GM23338 (cell line): ENCODE data around the gene SASH1. TPM values are rescaled to one million over a fixed set of nuclear protein-coding genes. Genes with fewer than 3 reads are reported as not detected.
"Not testable (repeated sequence)": the region's sequence is repeated elsewhere in the genome, so short reads cannot be mapped to it uniquely, and the experiment has no call there.

Source experiments
- ATAC-seq: fragments of 200-7000 bp; cut with Tn5 transposase; 3 replicates; pipeline ENCODE4 v1.9.1; 2020
- DNase-seq: peaks from one replicate; pipeline ENCODE4 v3.0.0-alpha.2; 2015; ENCODE audit warnings: low spot score
- H2AFZ ChIP-seq: fragments of 200-600 bp; sonication (generic); 2 replicates; pipeline ENCODE4 v1.8.0; 2016; ENCODE audit warnings: antibody characterized with exemption, mild to moderate bottlenecking, moderate library complexity
- H3F3A ChIP-seq: fragments of 200-600 bp; sonication (generic); replicated peaks from 2 replicates; pipeline ENCODE4 v1.8.0; 2017; ENCODE audit warnings: antibody characterized with exemption, mixed run types, low read depth
- H3K27ac ChIP-seq: fragments of 200-600 bp; sonication (generic); 2 replicates; pipeline ENCODE4 v1.6.1; 2016; ENCODE audit warnings: low read depth
- H3K27me3 ChIP-seq: fragments of 200-600 bp; sonication (generic); 2 replicates; pipeline ENCODE4 v1.8.0; 2016; ENCODE audit warnings: mild to moderate bottlenecking, mixed run types, moderate library complexity; ENCODE audit not compliant: insufficient read depth
- H3K36me3 ChIP-seq: fragments of 200-600 bp; sonication (generic); 2 replicates; pipeline ENCODE4 v1.8.0; 2016; ENCODE audit warnings: mild to moderate bottlenecking; ENCODE audit not compliant: insufficient read depth
- H3K4me1 ChIP-seq: fragments of 200-600 bp; sonication (generic); 2 replicates; pipeline ENCODE4 v1.8.0; 2016; ENCODE audit warnings: mild to moderate bottlenecking, moderate library complexity; ENCODE audit not compliant: insufficient read depth
- H3K4me2 ChIP-seq: fragments of 200-600 bp; sonication (generic); 2 replicates; pipeline ENCODE4 v1.7.1; 2017; ENCODE audit warnings: mixed run types
- H3K4me3 ChIP-seq: fragments of 200-600 bp; sonication (generic); 2 replicates; pipeline ENCODE4 v1.6.1; 2016; ENCODE audit warnings: mixed run types
- H3K79me2 ChIP-seq: fragments of 200-600 bp; sonication (generic); replicated peaks from 2 replicates; pipeline ENCODE4 v1.8.0; 2017; ENCODE audit warnings: mild to moderate bottlenecking; ENCODE audit not compliant: insufficient read depth
- H3K9me2 ChIP-seq: fragments of 200-600 bp; sonication (generic); 2 replicates; pipeline ENCODE4 v1.8.0; 2017; ENCODE audit not compliant: insufficient read depth
- H4K20me1 ChIP-seq: fragments of 200-600 bp; sonication (generic); replicated peaks from 2 replicates; pipeline ENCODE4 v1.8.0; 2017; ENCODE audit warnings: mild to moderate bottlenecking; ENCODE audit not compliant: insufficient read depth
- H3K27ac Mint-ChIP-seq: 2 replicates; pipeline ENCODE4 v1.8.0; 2020; ENCODE audit warnings: inconsistent platforms, mild to moderate bottlenecking, moderate library complexity, mixed read lengths
- H3K27me3 Mint-ChIP-seq: 3 replicates; pipeline ENCODE4 v1.8.0; 2022; ENCODE audit warnings: low read depth, mild to moderate bottlenecking, moderate library complexity, mixed read lengths, inconsistent platforms; ENCODE audit not compliant: insufficient read depth, poor library complexity
- H3K36me3 Mint-ChIP-seq: 3 replicates; pipeline ENCODE4 v1.8.0; 2021; ENCODE audit warnings: low read depth, mild to moderate bottlenecking, inconsistent platforms, moderate library complexity, mixed read lengths
- H3K4me1 Mint-ChIP-seq: 3 replicates; pipeline ENCODE4 v1.8.0; 2020; ENCODE audit warnings: mild to moderate bottlenecking, inconsistent platforms, mixed read lengths
- H3K4me3 Mint-ChIP-seq: 3 replicates; pipeline ENCODE4 v1.8.0; 2021; ENCODE audit warnings: moderate library complexity, mild to moderate bottlenecking, inconsistent platforms, mixed read lengths
- H3K9me3 Mint-ChIP-seq: 3 replicates; pipeline ENCODE4 v1.8.0; 2020; ENCODE audit warnings: moderate library complexity, mild to moderate bottlenecking, inconsistent platforms, mixed read lengths
- CREB1 ChIP-seq: fragments of 250-450 bp; sonication (Bioruptor Pico); IDR thresholded peaks from 2 replicates; pipeline ENCODE4 v1.5.0; 2020; ENCODE audit warnings: low read depth, mild to moderate bottlenecking, moderate library complexity
- EZH2 ChIP-seq: fragments of 200-600 bp; sonication (generic); IDR thresholded peaks from one replicate; pipeline ENCODE4 v1.8.0; 2017; ENCODE audit warnings: antibody characterized with exemption, mild to moderate bottlenecking, low read depth; ENCODE audit not compliant: unreplicated experiment
- EZH2phosphoT487 ChIP-seq: fragments of 200-600 bp; sonication (generic); IDR thresholded peaks from one replicate; pipeline ENCODE4 v1.8.1; 2018; ENCODE audit warnings: antibody characterized with exemption; ENCODE audit not compliant: unreplicated experiment
- POLR2AphosphoS5 ChIP-seq: IDR thresholded peaks from 2 replicates; pipeline ENCODE4 v1.6.1; 2016; ENCODE audit warnings: antibody characterized with exemption, low read depth
- STAT1 ChIP-seq: IDR thresholded peaks from one replicate; pipeline ENCODE4 v1.6.1; 2016; ENCODE audit warnings: antibody characterized with exemption; ENCODE audit not compliant: unreplicated experiment
- ZNF114 ChIP-seq: fragments of 250-450 bp; sonication (Bioruptor Pico); IDR thresholded peaks from 2 replicates; pipeline ENCODE4 v1.5.0; 2020; ENCODE audit warnings: mild to moderate bottlenecking, moderate library complexity
- ZNF331 ChIP-seq: fragments of 250-450 bp; sonication (Bioruptor Pico); IDR thresholded peaks from 2 replicates; pipeline ENCODE4 v1.5.0; 2020; ENCODE audit warnings: low read depth, mild to moderate bottlenecking, moderate library complexity
- polyA plus RNA-seq: library from polyadenylated mRNA; unstranded; fragments of >200 nt; fragmentation: Nextera tagmentation; extraction: Ambion mirVana; gene quantifications from 2 replicates; pipeline ENCODE4 v1.2.1, GENCODE V29; 2016
- total RNA-seq: library from RNA; depleted of rRNA; stranded (reverse); fragments of >200 nt; shearing (Covaris generic); gene quantifications from 2 replicates; pipeline ENCODE4 v1.2.3, GENCODE V29; 2014
- TF ChIP-seq, protein P1 (sequence below): IDR thresholded peaks from one replicate; pipeline ENCODE4 v1.6.1; 2018; ENCODE audit warnings: antibody characterized with exemption; ENCODE audit not compliant: unreplicated experiment

The SASH1 gene
- total and polyA plus RNA-seq, 2 experiments from 2014 or later = 8.2 to 30.2 TPM

DNA sequence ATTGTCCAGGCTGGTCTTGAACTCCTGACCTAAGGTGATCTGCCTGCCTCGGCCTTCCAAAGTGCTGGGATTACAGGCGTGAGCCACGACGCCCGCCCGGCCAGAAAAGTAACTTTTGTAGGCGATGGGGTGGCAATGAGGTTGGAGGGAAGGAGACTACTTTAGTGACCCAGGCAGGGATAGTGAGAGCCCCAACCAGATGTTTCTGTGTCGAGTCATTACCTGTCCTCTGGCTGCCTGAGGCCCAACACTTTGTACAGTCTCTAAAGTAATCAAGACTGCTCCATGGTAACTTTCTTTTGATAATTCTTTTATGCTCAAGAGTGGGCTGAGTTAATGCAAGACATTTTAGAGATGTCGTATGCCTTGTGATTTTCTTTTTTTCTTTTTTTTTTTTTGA, 6.8 kb downstream of the SASH1 start:
- no peak overlapping the region for H3K4me3 Mint-ChIP-seq
- ATAC-seq (no peak), DNase-seq (no peak)
- no peak overlapping the region for H3K4me3 ChIP-seq
- H3K27ac Mint-ChIP-seq = no peak overlapping the region; the same call in 1 of the 2 replicates
- peaks cover 77% of the 10 kb centered on the region for H3K79me2 ChIP-seq
- H3K4me1 Mint-ChIP-seq = peaks cover 57% of the 10 kb centered on the region
- H3K36me3 ChIP-seq = no peaks in the 10 kb centered on the region
- H3K9me2 ChIP-seq = no peaks in the 10 kb centered on the region
- no peaks in the 10 kb centered on the region for H3K9me3 Mint-ChIP-seq
- H2AFZ ChIP-seq = no peak overlapping the region
- H3K36me3 Mint-ChIP-seq = peaks cover 6% of the 10 kb centered on the region; the same call in 2 of the 3 replicates
- H4K20me1 ChIP-seq = no peaks in the 10 kb centered on the region
- H3K4me1 ChIP-seq = peaks cover 59% of the 10 kb centered on the region
- no peaks in the 10 kb centered on the region for H3K27me3 ChIP-seq
- TF ChIP-seq, protein P1, sequence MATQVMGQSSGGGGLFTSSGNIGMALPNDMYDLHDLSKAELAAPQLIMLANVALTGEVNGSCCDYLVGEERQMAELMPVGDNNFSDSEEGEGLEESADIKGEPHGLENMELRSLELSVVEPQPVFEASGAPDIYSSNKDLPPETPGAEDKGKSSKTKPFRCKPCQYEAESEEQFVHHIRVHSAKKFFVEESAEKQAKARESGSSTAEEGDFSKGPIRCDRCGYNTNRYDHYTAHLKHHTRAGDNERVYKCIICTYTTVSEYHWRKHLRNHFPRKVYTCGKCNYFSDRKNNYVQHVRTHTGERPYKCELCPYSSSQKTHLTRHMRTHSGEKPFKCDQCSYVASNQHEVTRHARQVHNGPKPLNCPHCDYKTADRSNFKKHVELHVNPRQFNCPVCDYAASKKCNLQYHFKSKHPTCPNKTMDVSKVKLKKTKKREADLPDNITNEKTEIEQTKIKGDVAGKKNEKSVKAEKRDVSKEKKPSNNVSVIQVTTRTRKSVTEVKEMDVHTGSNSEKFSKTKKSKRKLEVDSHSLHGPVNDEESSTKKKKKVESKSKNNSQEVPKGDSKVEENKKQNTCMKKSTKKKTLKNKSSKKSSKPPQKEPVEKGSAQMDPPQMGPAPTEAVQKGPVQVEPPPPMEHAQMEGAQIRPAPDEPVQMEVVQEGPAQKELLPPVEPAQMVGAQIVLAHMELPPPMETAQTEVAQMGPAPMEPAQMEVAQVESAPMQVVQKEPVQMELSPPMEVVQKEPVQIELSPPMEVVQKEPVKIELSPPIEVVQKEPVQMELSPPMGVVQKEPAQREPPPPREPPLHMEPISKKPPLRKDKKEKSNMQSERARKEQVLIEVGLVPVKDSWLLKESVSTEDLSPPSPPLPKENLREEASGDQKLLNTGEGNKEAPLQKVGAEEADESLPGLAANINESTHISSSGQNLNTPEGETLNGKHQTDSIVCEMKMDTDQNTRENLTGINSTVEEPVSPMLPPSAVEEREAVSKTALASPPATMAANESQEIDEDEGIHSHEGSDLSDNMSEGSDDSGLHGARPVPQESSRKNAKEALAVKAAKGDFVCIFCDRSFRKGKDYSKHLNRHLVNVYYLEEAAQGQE = no peak
- no peak for TF ChIP-seq CREB1 (CRISPR knock-in tag)
- TF ChIP-seq STAT1 = no peak
- no peak for TF ChIP-seq POLR2AphosphoS5
- TF ChIP-seq EZH2phosphoT487 = no peak
- no peak for TF ChIP-seq ZNF331 (CRISPR knock-in tag)
- H3K4me2 ChIP-seq = no peak overlapping the region
- H3K27me3 Mint-ChIP-seq = peaks cover 10% of the 10 kb centered on the region
- H3K27ac ChIP-seq = no peak overlapping the region
- no peaks in the 10 kb centered on the region for H3F3A ChIP-seq

DNA sequence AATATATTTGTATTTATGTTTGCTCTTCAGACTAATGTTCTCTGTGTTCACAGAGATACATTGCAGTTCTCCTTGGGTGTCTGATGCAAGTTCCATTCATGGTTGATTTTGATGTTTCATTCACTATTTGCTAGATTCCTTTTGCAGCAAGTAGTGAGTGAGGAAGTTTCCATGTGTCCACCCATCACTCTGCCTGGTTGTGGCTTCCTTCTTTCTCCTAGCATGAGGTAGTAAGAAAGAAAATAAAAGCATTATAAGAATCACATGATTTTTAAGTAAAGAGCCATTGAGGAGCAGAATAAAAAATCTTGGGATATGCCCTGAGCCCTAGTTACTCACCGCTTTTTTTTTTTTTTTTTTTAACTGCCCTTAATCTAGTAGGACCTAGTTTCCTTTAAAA, 8.7 kb downstream of the SASH1 start:
- no peak for DNase-seq

DNA sequence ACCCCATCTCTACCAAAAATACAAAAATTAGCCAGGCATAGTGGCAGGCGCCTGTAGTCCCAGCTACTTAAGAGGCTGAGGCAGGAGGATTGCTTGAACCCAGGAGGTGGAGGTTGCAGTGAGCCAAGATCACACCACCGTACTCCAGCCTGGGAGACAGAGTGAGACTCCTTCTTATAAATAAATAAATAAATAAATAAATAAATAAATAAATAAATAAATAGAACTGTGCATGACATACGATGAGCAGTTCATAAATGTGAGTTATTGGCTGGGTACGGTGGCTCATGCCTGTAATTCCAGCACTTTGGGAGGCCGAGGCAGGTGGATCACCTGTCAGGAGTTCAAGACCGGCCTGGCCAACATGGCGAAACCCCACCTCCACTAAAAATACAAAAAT, 9.8 kb downstream of the SASH1 start:
- peaks cover 44% of the 10 kb centered on the region for H3K4me1 ChIP-seq
- H3K27me3 ChIP-seq, H3K4me3 ChIP-seq, ATAC-seq, H2AFZ ChIP-seq, H3K9me3 Mint-ChIP-seq, H4K20me1 ChIP-seq, DNase-seq, H3K4me3 Mint-ChIP-seq, H3K36me3 Mint-ChIP-seq, H3K27ac Mint-ChIP-seq, H3K27me3 Mint-ChIP-seq, H3K9me2 ChIP-seq, H3F3A ChIP-seq, H3K27ac ChIP-seq, H3K4me2 ChIP-seq, H3K36me3 ChIP-seq: not testable (repeated sequence)
- H3K79me2 ChIP-seq = peaks cover 87% of the 10 kb centered on the region
- H3K4me1 Mint-ChIP-seq = peaks cover 48% of the 10 kb centered on the region

More for the DNA sequence above, 8.7 kb downstream of the SASH1 start:
- Histone ChIP-seq H3K4me3 (no peak overlapping the region), H3K9me2 (no peaks in the 10 kb centered on the region), H3F3A (no peaks in the 10 kb centered on the region), H2AFZ (no peak overlapping the region), H3K4me2 (no peak overlapping the region), H3K36me3 (no peaks in the 10 kb centered on the region), H4K20me1 (no peaks in the 10 kb centered on the region), H3K79me2 (peaks cover 77% of the 10 kb centered on the region), H3K4me1 (peaks cover 41% of the 10 kb centered on the region), H3K27ac (no peak overlapping the region), H3K27me3 (no peaks in the 10 kb centered on the region)
- no peak for ATAC-seq
- Mint-ChIP-seq H3K4me1 (peaks cover 51% of the 10 kb centered on the region), H3K9me3 (no peaks in the 10 kb centered on the region), H3K27ac (peak overlapping the region; percentile 82; the same call in 1 of the 2 replicates), H3K4me3 (no peak overlapping the region), H3K27me3 (peaks cover 5% of the 10 kb centered on the region), H3K36me3 (peaks cover 6% of the 10 kb centered on the region; the same call in 2 of the 3 replicates)
- no peak for TF ChIP-seq STAT1
- TF ChIP-seq EZH2 = no peak
- TF ChIP-seq CREB1 (CRISPR knock-in tag) = no peak
- TF ChIP-seq, protein P1 = no peak
- TF ChIP-seq ZNF331 (CRISPR knock-in tag) = no peak
- TF ChIP-seq ZNF114 (CRISPR knock-in tag) = no peak
- no peak for TF ChIP-seq EZH2phosphoT487
